ENCODE data around the gene ZDHHC8.

Gene ZDHHC8

DNA sequence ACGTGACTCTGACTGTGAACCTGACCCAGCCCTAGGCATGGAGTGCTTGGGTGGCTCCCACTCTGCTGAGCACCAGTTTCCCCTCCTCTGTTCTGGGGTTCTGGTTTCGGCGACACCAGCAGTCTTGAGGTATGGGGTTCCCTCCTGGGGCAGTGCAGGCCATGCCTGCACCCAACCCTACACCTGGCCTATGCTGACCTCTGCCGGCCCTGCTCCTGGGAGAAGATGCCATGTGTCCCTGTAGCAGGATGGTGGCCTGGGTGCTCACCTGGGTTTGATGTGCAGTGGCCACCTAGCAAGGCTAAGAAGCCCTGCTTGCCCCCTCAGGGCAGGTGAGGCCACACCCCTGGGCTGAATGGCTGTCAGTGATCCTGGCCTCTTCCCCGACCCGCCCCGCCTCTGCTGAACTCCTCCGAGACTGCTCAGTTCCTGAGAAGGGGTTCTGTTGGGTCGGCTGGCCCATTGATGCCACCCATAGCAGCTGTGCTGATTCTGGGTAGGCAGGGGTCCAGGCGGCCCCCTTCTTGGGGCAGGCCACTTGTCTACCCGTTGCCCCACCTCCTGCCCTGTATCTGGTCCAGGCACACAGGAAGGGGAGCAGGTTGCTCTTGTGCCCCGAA, 2.4 kb downstream of the ZDHHC8 start:
- TF ChIP-seq, protein P1, sequence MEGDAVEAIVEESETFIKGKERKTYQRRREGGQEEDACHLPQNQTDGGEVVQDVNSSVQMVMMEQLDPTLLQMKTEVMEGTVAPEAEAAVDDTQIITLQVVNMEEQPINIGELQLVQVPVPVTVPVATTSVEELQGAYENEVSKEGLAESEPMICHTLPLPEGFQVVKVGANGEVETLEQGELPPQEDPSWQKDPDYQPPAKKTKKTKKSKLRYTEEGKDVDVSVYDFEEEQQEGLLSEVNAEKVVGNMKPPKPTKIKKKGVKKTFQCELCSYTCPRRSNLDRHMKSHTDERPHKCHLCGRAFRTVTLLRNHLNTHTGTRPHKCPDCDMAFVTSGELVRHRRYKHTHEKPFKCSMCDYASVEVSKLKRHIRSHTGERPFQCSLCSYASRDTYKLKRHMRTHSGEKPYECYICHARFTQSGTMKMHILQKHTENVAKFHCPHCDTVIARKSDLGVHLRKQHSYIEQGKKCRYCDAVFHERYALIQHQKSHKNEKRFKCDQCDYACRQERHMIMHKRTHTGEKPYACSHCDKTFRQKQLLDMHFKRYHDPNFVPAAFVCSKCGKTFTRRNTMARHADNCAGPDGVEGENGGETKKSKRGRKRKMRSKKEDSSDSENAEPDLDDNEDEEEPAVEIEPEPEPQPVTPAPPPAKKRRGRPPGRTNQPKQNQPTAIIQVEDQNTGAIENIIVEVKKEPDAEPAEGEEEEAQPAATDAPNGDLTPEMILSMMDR (IDR thresholded peaks at IDR 0.05; ENCODE audit: control insufficient read depth, extremely low read depth, insufficient read depth) = no peak
- no peak overlapping the region for H3K4me3 ChIP-seq (ENCODE audit: low read depth, low read length)
- no peak for DNase-seq (ENCODE audit: low read depth)

DNA sequence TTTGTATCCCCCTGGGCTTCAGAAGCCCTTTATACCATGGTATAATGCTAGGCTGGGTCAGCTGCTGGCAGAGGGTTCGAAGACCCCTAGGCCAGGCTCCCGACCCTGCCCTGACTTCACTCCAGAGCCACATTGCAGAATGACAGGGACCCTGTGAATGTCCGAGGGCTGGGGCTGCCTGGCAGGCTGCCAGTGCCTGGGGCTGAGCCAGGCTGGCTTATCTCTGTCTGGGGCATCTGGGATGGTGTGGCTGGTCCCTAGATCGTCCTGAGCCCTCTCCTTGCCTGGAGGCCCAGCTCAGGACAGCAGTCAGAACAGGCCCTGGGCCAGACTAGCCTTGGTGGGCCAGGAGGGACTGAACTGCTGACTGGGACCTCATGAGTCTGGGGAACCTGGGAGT, 3.7 kb downstream of the ZDHHC8 start:
- H3K4me3 ChIP-seq (ENCODE audit: low read depth, low read length) = no peak overlapping the region
- DNase-seq (ENCODE audit: low read depth) = no peak
- TF ChIP-seq, protein P1 (IDR thresholded peaks at IDR 0.05; ENCODE audit: control insufficient read depth, extremely low read depth, insufficient read depth) = no peak

GRCh38 chr22:20135806-20136602, 4.4 kb downstream of the ZDHHC8 start:
- DNase-seq (ENCODE audit: low read depth) = no peak
- no peak overlapping the region for H3K4me3 ChIP-seq (ENCODE audit: low read depth, low read length)
- TF ChIP-seq, protein P1 (IDR thresholded peaks at IDR 0.05; ENCODE audit: control insufficient read depth, extremely low read depth, insufficient read depth) = no peak

- no peak for DNase-seq (ENCODE audit: low read depth)
- H3K4me3 ChIP-seq (ENCODE audit: low read depth, low read length) = no peak overlapping the region
- TF ChIP-seq, protein P1 (IDR thresholded peaks at IDR 0.05; ENCODE audit: control insufficient read depth, extremely low read depth, insufficient read depth) = no peak
Observed at GRCh38 chr22:20136603-20136873, 4.9 kb downstream of the ZDHHC8 start.

DNA sequence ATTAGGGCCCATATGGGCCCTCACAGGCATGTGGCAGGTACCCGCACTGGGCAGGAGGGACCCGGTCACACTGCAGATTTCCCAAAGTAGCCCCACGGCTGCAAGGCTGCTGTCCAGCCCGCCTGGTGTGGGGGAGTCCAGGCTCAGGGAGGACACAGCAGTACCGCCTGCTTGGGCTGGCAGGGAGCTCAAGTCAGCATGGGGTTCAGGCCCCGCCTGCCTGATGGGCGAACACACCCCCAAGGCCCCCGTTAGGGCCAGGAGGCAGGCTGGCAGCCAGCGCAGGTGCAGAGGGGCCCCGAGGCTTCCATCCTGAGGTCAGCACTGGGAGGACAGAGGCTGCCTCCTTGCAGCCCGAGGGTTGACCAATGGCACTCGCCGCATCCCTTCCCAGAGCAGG, 5.5 kb downstream of the ZDHHC8 start:
- no peak overlapping the region for H3K4me3 ChIP-seq (ENCODE audit: low read depth, low read length)
- TF ChIP-seq, protein P1 (IDR thresholded peaks at IDR 0.05; ENCODE audit: control insufficient read depth, extremely low read depth, insufficient read depth) = no peak
- no peak for DNase-seq (ENCODE audit: low read depth)

GRCh38 chr22:20137671-20138416, 6.2 kb downstream of the ZDHHC8 start:
- no peak for DNase-seq (ENCODE audit: low read depth)
- no peak overlapping the region for H3K4me3 ChIP-seq (ENCODE audit: low read depth, low read length)
- TF ChIP-seq, protein P1 (IDR thresholded peaks at IDR 0.05; ENCODE audit: control insufficient read depth, extremely low read depth, insufficient read depth) = no peak
